HG03558 (cell line): ENCODE results near the gene TRUB1.

ENCODE experiments used
- ATAC-seq: cut with Tn5 transposase; IDR thresholded peaks from one replicate; pipeline ENCODE4 v1.9.1; 2021; ENCODE audit warnings: moderate number of reproducible peaks; ENCODE audit not compliant: unreplicated experiment; ENCODE audit errors: extremely low read depth

The TRUB1 gene

GRCh38 chr10:114973997-114974396 is 36.0 kb downstream of the TRUB1 start:
- ATAC-seq = no peak

GRCh38 chr10:114974625-114975024 is 36.6 kb downstream of the TRUB1 start:
- ATAC-seq = no peak

- ATAC-seq = no peak
These were observed 37.1 kb downstream of the TRUB1 start for GRCh38 chr10:114975091-114975490.

- ATAC-seq = no peak
These were observed 45.0 kb downstream of the TRUB1 start for GRCh38 chr10:114982989-114983388.

- no peak for ATAC-seq
These were observed 50.0 kb downstream of the TRUB1 start for GRCh38 chr10:114987995-114988394.

GRCh38 chr10:114990586-114990985 is 52.6 kb downstream of the TRUB1 start:
- ATAC-seq = no peak

- no peak for ATAC-seq
These were observed 53.0 kb downstream of the TRUB1 start for GRCh38 chr10:114990991-114991390.

GRCh38 chr10:114992189-114992775 is 54.3 kb downstream of the TRUB1 start:
- no peak for ATAC-seq

GRCh38 chr10:114995468-114996247 is 57.7 kb downstream of the TRUB1 start:
- no peak for ATAC-seq

- no peak for ATAC-seq
These were observed 58.5 kb downstream of the TRUB1 start for GRCh38 chr10:114996542-114996941.

- ATAC-seq = no peak
These were observed 61.0 kb downstream of the TRUB1 start for GRCh38 chr10:114998993-114999392.

GRCh38 chr10:115001506-115002381 is 63.7 kb downstream of the TRUB1 start:
- peak; percentile 48 for ATAC-seq

GRCh38 chr10:115003396-115003795 is 65.4 kb downstream of the TRUB1 start:
- ATAC-seq = no peak

GRCh38 chr10:115004236-115004862 is 66.4 kb downstream of the TRUB1 start:
- ATAC-seq = no peak

- no peak for ATAC-seq
These were observed 67.8 kb downstream of the TRUB1 start for GRCh38 chr10:115005771-115006170.

GRCh38 chr10:115018185-115018931 is 80.4 kb downstream of the TRUB1 start:
- no peak for ATAC-seq

- no peak for ATAC-seq
These were observed 82.5 kb downstream of the TRUB1 start for GRCh38 chr10:115020449-115020848.

GRCh38 chr10:115022733-115023132 is 84.7 kb downstream of the TRUB1 start:
- no peak for ATAC-seq

- no peak for ATAC-seq
These were observed 85.7 kb downstream of the TRUB1 start for GRCh38 chr10:115023715-115024114.

GRCh38 chr10:115024371-115024770 is 86.4 kb downstream of the TRUB1 start:
- ATAC-seq = no peak
